Esophagus muscularis mucosa (tissue), 4 donors: ENCODE data around the gene CRYZL1. TPM values are rescaled to one million over a fixed set of nuclear protein-coding genes. Genes with fewer than 3 reads are reported as not detected.

ENCODE experiments used
- DNase-seq: peaks from one replicate; pipeline ENCODE4 v3.0.0-alpha.2; 2017; ENCODE audit errors: extremely low spot score
- H3K27ac ChIP-seq, 4 donors: fragments of 200-600 bp; sonication (generic); replicated peaks in 1 of 4; 1 replicate in 3 of 4; 2 replicates in 1 of 4; pipeline ENCODE4 v1.5.1; 2016 to 2019; ENCODE audit warnings: mild to moderate bottlenecking in 1 of 4
- H3K27me3 ChIP-seq, 4 donors: fragments of 200-600 bp; sonication (generic); one replicate each; pipeline versions ENCODE4 v1.5.1 to v1.6.0; 2016 to 2019
- H3K36me3 ChIP-seq, 4 donors: fragments of 200-600 bp; sonication (generic); one replicate each; pipeline ENCODE4 v1.5.1; 2016 to 2019
- H3K4me1 ChIP-seq, 4 donors: fragments of 200-600 bp; sonication (generic); one replicate each; pipeline ENCODE4 v1.5.1; 2016 to 2019
- H3K4me3 ChIP-seq, 4 donors: fragments of 200-600 bp; sonication (generic); 1 replicate in 2 of 4; 2 replicates in 2 of 4; pipeline ENCODE4 v1.5.1; 2016 to 2019; ENCODE audit warnings: mild to moderate bottlenecking in 4 of 4, moderate library complexity in 1 of 4
- H3K9me3 ChIP-seq, 4 donors: fragments of 200-600 bp; sonication (generic); 1 replicate in 3 of 4; 2 replicates in 1 of 4; pipeline ENCODE4 v1.5.1; 2016 to 2019
- CTCF ChIP-seq, 3 experiments: fragments of 200-600 bp in 2 of 3; fragments of 450-650 bp in 1 of 3; sonication (generic) in 2 of 3; IDR thresholded peaks; one replicate each; pipeline ENCODE4 v1.5.1; 2017 to 2019; ENCODE audit warnings: antibody characterized with exemption in 3 of 3, mild to moderate bottlenecking in 2 of 3, moderate library complexity in 1 of 3
- EP300 ChIP-seq: sonication (generic); formaldehyde crosslinking; IDR thresholded peaks from one replicate; pipeline ENCODE4 v1.6.1; 2017; ENCODE audit warnings: antibody characterized with exemption
- POLR2A ChIP-seq: fragments of 450-650 bp; IDR thresholded peaks from one replicate; pipeline ENCODE4 v1.6.1; 2017; ENCODE audit warnings: antibody characterized with exemption, moderate library complexity, mild to moderate bottlenecking, low read depth
- POLR2AphosphoS5 ChIP-seq, 2 donors: sonication (generic); formaldehyde crosslinking; IDR thresholded peaks; one replicate each; pipeline ENCODE4 v1.6.1; 2017; ENCODE audit warnings: antibody characterized with exemption in 2 of 2
- WGBS: methylation state at CpG from one replicate; pipeline ENCODE4 v1.1.5; 2018; 5-methylcytosine and 5-hydroxymethylcytosine counted together
- intact Hi-C: fragments of 100-400 bp; cut with DNase I; formaldehyde crosslinking; loops from one replicate; pipeline ENCODE4 v1.15.1; 2023
- total RNA-seq, 4 donors: library from RNA; depleted of rRNA; stranded (reverse); fragments of >200 nt; gene quantifications; one replicate each; pipeline versions ENCODE4 v1.1.0 to v1.2.1, GENCODE V29; 2016

CRYZL1 gene
- total RNA-seq, 4 donors from 2014 or later, result 26.8 to 40.3 (median 32.4) TPM

- H3K4me3 ChIP-seq, result no peak overlapping the region
- no peak overlapping the region for H3K27ac ChIP-seq
- no peak for DNase-seq
- H3K27me3 ChIP-seq, result no peaks in the 10 kb centered on the region
- no peak for TF ChIP-seq POLR2A
- TF ChIP-seq CTCF (IDR thresholded peaks at IDR 0.05), result no peak
- TF ChIP-seq POLR2AphosphoS5 (IDR thresholded peaks at IDR 0.05), result no peak
- TF ChIP-seq EP300, result no peak
- intact Hi-C loops, result no loop called here
- H3K4me1 ChIP-seq, result peaks cover 18 to 54% (median 35%) of the 10 kb centered on the region in 4 donors
- no peaks in the 10 kb centered on the region for H3K36me3 ChIP-seq
- WGBS, result 89% methylated on average over 8 of the region's 8 CpGs
- H3K9me3 ChIP-seq, result no peaks in the 10 kb centered on the region
These were observed 10.6 kb upstream of the CRYZL1 start for GRCh38 chr21:33651965-33652680.

- H3K27me3 ChIP-seq, result no peaks in the 10 kb centered on the region
- H3K36me3 ChIP-seq, result no peaks in the 10 kb centered on the region
- no peaks in the 10 kb centered on the region for H3K9me3 ChIP-seq
- WGBS, result 79% methylated on average over 7 of the region's 7 CpGs
- no peak for DNase-seq
- intact Hi-C loops, result no loop called here
- TF ChIP-seq POLR2A, result no peak
- H3K4me3 ChIP-seq, result no peak overlapping the region
- H3K4me1 ChIP-seq, result peaks cover 11 to 43% (median 29%) of the 10 kb centered on the region in 4 donors
- no peak overlapping the region for H3K27ac ChIP-seq
These were observed 9.5 kb upstream of the CRYZL1 start for GRCh38 chr21:33650929-33651509.

- Histone ChIP-seq H3K27ac (no peak overlapping the region), H3K27me3 (no peaks in the 10 kb centered on the region), H3K9me3 (no peaks in the 10 kb centered on the region), H3K36me3 (no peaks in the 10 kb centered on the region), H3K4me3 (no peak overlapping the region), H3K4me1 (peaks cover 3 to 36% (median 23%) of the 10 kb centered on the region in 4 donors)
- DNase-seq, result no peak
- WGBS, result 83% methylated on average over 7 of the region's 7 CpGs
- no peak for TF ChIP-seq POLR2AphosphoS5 (IDR thresholded peaks at IDR 0.05)
- no peak for TF ChIP-seq EP300
- TF ChIP-seq CTCF (IDR thresholded peaks at IDR 0.05), result no peak
- TF ChIP-seq POLR2A, result no peak
- intact Hi-C loops, result no loop called here
These were observed 8.7 kb upstream of the CRYZL1 start for GRCh38 chr21:33650230-33650629.

- intact Hi-C loops, result loop anchor here (10.0 kb wide), 1 partner anchor 176 kb away; no protein-coding TSS in a partner anchor
These were observed 7.0 kb upstream of the CRYZL1 start for GRCh38 chr21:33648555-33648954.

More at GRCh38 chr21:33648555-33648954, 7.0 kb upstream of the CRYZL1 start:
- Histone ChIP-seq H3K4me1 (peaks cover 11 to 52% (median 37%) of the 10 kb centered on the region in 4 donors), H3K36me3 (no peaks in the 10 kb centered on the region), H3K27me3 (no peaks in the 10 kb centered on the region), H3K27ac (no peak overlapping the region), H3K4me3 (no peak overlapping the region), H3K9me3 (no peaks in the 10 kb centered on the region)
- DNase-seq, result no peak
- TF ChIP-seq POLR2A (no peak), EP300 (no peak), CTCF (IDR thresholded peaks at IDR 0.05) (no peak), POLR2AphosphoS5 (IDR thresholded peaks at IDR 0.05) (no peak)
- WGBS, result 100% methylated on average over 1 of the region's 1 CpG
